ENCODE measurements around the gene ABHD6.
A peak's percentile ranks its signal among the peaks of the same experiment; 100 is the strongest.
"Not testable (repeated sequence)": the region's sequence is repeated elsewhere in the genome, so short reads cannot be mapped to it uniquely, and the experiment has no call there.

The ABHD6 gene

GRCh38 chr3:58237238-58237940, at the start of gene ABHD6:
Gene ABHD6 (plus strand): TSS chr3:58237792. CDS start chr3:58256587, 18,795 bp downstream.
- peak; percentile 67 to 88 for DNase-seq

DNA sequence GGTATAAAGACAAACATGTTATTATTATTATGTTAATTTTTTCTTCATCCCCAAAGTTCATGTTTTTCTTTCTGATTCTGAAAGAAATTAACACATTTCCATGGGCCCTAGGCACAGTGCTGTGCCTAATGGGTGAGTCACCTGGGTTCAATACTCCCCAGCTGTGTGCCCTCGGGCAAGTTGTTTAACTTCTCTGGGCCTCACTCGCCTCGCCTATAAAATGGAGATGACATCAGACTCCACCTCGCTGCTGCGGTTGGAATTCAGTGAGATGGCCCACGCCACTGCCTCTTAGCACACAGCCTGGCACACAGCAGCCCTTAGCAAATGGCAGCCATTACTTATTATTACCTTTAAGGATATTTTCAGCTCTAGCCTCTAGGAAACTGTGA, 49.4 kb upstream of the ABHD6 start:
- no peak for DNase-seq

- DNase-seq: no peak
Observed at GRCh38 chr3:58188921-58189451, 48.6 kb upstream of the ABHD6 start.

GRCh38 chr3:58189691-58190090, 47.9 kb upstream of the ABHD6 start:
- no peak for DNase-seq

- DNase-seq: no peak
Observed at GRCh38 chr3:58190291-58190690, 47.3 kb upstream of the ABHD6 start.

DNA sequence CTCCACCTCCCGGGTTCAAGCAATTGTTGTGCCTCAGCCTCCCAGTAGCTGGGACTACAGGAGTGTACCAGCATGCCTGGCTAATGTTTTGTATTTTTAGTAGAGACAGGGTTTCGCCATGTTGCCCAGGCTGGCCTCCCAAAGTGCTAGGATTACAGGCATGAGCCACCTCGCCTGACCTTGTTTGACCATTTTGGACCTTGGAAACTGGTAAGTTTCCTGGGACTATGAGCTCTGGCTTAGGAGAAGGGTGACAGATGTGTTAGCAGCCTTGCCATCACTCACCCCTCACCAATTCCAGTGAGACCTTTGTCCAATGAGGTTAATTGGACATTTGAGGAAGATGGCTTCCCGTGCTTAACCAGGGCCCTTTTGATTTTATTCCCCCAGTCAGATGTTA, 46.7 kb upstream of the ABHD6 start:
- no peak for DNase-seq

DNA sequence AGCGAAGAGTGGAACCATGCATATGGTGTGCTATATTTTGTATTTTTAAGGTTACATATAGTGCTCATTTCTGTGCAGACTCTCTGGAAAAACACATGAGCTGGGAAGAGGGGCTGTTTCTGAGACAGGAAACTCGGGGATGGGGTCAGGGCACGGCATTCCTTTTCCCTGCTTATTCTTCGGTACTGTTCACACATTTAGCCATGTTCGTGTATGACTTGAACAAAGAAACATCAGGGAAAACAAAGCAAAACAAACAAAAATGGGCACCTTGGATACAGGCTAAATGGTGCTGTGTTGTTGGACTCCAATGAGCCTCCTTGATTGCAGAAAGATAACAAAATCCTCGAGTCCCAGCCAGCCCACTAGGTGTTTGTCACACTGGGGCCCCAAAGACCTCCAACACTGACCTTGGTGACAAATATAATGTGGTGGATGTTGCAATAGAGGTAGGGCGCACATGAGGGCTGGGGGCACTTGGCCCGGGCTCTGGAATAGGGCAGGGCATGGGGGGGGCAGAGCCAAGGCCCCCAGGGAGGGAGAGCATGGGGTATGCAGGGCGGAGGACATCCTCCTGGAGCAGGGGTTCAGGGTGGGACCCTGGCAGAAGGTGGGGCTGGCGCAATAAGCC, 46.1 kb upstream of the ABHD6 start:
- DNase-seq: no peak

GRCh38 chr3:58192069-58192468, 45.5 kb upstream of the ABHD6 start:
- no peak for DNase-seq

DNA sequence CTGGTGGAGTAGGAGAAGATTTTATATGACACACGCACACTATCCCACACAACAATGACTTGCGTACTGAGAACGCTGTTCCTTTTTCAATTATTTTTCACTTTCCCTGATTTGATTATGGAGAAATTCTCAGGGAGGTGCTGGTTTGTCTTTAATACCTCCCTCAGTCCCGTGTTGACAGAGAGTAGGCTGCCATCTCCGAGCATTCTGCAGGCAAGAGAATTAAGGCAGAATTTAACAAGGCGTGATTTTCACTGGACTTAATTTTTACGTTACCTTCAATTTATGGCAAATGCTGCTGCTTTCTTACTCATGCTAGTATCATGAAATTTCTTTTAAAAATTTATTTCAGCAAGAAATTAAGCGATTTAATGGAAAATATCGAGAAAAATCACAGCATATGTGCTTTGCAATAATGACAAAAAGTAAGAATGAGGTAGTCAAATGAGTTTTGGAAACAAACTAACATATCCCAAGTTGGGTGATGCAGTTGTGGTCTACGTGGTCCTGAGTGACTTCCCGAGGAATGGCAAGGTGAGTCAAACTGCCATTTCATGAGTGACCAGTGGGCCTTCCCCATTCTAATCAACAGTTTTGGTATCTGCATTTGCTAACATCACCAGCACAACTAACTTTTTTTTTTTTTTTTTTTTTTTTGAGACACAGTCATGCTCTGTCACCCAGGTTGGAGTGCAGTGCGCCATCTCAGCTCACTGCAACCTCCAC, 43.7 kb upstream of the ABHD6 start:
- no peak for DNase-seq

GRCh38 chr3:58197588-58197987, 40.0 kb upstream of the ABHD6 start:
- no peak for DNase-seq

DNA sequence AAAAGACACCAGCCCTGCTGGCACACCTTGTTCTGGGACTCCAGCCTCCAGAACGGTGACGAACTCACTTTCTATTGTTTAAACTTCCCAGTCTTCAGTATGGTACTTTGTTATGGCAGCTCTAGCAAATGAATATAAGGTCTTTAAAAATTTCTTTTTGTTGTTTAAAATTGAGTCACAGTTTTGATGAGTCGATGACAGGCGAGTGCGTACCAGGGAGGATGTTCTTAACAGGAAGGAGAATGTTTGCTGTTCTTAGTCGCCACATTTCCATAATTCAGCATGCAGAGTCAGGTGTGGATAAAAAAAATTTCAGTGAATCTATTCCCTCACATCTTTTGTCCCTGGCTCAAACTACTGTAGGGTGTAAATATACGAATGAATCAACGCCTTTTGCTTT, 39.2 kb upstream of the ABHD6 start:
- no peak for DNase-seq

DNA sequence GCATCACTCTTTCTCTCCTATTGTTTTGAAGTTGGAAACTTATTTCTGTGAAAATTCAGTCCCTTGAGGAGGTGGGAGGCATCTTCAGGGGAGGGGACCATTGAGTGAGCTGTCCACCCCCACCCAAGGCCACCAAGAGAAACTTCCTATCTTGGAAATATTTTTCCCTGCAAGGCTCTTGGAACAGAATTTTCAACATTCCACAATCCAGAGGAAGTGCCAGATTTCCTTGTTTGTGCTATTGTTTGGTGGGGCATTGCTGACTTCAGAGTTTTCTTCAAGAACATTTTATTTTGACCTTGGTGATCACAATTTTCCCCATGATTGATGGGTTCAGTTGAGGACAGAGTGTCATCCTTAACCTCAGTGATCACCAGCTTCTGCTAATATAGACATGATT, 38.8 kb upstream of the ABHD6 start:
- DNase-seq: no peak

DNA sequence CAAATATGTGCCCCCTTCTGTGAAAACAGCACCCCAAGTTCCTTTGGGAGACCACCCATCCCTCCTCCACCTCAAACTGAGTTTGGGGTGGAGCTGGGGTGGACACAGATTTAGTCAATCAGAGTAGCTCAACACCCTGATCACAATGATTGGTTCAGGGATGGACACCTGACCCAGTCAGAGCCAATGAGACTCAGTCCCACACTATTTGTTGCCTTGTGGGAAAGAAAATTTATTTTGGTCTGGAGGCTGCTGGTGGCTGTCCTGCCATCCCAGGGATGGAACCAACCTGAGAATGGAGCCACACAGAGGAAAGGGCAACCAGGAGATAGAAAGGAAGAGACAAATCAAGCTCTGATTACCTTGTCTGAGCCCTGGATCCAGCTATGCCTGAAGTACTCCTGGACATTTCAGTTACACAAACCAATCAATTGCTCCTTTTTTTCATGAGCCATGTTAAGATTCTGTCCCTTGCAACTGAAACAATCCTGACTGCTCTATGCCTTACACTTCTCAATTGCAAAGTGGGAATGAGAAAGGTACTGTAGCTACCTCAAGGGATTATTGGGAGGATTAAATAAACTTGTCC, 37.4 kb upstream of the ABHD6 start:
- DNase-seq: no peak

DNA sequence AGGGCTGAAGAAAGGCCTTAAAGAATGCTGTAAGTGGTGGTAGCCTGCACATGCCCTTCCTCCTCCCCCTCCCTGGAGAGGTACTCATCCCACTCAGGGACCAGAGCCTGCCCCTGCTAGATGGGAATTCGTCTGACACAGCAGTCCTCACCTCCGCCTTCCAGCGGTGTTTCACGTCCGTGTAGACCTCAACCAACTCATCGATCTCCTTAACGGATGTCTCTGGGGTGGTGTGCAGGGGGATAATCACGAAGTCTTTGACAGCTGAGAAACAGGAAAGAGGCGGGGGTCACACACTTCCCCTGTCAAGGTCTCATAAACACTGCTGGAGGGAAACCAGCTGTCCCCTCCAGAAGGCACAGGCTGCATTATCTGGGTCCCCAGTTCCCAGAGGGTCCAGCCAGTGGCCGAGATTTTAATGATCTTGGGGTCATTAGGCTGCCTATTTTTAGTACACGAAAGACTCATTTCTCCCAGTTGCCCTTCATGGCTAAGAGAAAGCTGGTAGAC, 36.7 kb upstream of the ABHD6 start:
- DNase-seq: no peak

GRCh38 chr3:58201451-58201850, 36.1 kb upstream of the ABHD6 start:
- DNase-seq: not testable (repeated sequence)

DNA sequence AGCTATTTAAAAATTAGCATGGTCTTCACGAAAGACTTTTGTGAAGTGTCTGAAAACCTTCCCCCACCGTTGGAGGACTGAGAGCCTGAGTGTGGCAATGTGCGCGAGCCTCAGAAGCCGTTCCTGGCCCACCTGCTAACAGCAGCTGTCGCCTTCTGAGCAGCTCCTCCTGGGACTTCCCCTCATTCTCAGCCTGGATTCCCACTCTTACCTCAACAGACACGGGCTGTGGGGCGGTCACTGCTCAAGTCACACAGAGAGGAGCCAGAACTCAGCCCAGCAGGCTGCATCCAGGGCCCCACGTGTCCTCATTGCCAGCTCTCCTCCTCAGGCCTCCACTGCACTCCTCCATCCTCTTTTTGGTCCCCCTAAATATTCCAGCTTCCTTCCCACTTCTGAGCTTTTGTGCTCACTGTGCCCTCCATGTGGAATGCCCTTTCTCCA, 34.7 kb upstream of the ABHD6 start:
- no peak for DNase-seq

GRCh38 chr3:58203541-58203940, 34.1 kb upstream of the ABHD6 start:
- DNase-seq: no peak

GRCh38 chr3:58204720-58205119, 32.9 kb upstream of the ABHD6 start:
- no peak for DNase-seq

DNA sequence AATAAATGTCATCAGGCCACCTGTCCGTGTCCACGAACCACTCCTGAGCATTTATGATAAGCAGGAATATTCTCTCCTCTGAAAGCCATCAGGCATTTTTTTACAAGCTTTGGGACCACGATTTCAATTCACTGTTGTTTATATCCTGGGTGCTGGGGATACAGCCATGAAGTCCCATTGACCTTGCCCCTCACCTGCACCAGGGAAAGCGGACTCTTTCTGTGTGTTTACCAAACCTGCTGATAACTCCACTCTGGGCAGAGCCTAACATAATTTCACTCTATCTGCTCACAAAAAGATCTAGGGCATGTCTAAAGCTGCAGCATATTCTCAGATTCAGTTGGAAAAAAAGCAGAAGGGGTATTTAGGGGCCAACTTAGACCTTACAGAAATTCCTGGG, 31.6 kb upstream of the ABHD6 start:
- DNase-seq: no peak

- no peak for DNase-seq
Observed at GRCh38 chr3:58206406-58207011, 31.1 kb upstream of the ABHD6 start.

GRCh38 chr3:58207954-58208353, 29.6 kb upstream of the ABHD6 start:
- no peak for DNase-seq

DNA sequence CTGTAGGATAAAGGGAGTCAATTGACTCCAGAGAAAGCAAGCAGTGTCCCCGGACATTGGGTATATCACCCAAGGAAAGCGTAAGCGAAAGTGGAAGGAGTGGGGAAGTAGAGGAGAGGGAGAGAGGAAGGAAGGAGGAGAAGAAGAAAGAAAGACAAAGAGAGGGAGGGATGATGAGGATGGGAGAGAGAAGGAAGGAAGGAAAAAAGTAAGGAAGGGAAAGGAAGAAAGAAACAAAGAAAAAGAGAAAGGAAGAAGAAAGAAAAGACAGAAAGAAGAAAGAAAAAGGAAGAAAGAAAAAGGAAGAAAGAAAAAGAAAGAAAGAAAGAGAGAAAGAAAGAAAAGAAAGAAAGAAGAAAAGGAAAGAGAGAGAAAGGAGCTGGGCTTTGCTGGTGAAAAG, 27.7 kb upstream of the ABHD6 start:
- DNase-seq: no peak
